ENCODE data around the gene IFITM10.
"Not testable (repeated sequence)": the region's sequence is repeated elsewhere in the genome, so short reads cannot be mapped to it uniquely, and the experiment has no call there.

DNA sequence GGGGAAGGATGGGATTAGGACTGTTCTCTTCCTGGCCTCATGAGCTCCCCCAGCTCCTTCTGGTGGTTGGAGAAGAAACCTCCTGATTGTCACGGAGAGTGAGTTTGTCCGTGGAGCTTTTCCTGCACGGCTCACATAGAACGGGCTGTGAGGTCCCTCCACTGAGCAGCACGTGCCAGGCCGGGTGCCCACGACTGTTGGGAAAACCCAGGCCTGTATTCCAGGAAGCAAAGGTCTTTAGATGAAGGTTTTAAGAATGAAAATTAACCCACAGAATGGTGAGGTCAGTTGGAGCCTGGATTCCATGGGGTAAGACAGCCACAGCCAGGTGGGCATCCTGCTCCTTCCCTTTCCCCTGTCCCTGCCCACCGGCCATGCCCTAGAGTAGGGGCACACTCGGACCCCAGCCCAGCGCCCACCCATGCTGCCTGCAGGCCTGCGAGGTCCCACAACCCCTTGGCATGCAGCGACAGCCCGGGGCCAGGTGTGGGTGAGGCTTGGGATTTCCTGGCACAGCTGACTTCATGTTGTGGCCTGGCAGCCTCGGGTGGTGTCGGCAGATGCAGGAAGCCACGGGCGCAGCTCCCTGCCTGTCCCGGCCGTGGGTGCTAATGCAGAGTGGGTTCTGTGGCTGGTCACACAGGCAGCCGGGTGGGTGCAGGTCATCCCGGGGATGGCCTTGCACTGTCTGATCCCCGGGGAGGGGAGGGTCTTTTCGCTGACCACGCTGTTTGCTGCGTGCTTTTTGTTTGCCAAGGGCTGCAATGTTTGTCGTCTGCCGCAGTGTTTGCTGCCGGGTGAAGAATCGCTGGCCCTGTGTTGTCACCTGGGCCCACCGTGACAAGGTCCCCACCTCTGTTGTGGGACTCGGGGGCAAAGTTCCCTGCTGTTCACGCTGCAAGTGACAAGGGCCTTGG, 60.9 kb downstream of the IFITM10 start:
- TF ChIP-seq, protein P1, sequence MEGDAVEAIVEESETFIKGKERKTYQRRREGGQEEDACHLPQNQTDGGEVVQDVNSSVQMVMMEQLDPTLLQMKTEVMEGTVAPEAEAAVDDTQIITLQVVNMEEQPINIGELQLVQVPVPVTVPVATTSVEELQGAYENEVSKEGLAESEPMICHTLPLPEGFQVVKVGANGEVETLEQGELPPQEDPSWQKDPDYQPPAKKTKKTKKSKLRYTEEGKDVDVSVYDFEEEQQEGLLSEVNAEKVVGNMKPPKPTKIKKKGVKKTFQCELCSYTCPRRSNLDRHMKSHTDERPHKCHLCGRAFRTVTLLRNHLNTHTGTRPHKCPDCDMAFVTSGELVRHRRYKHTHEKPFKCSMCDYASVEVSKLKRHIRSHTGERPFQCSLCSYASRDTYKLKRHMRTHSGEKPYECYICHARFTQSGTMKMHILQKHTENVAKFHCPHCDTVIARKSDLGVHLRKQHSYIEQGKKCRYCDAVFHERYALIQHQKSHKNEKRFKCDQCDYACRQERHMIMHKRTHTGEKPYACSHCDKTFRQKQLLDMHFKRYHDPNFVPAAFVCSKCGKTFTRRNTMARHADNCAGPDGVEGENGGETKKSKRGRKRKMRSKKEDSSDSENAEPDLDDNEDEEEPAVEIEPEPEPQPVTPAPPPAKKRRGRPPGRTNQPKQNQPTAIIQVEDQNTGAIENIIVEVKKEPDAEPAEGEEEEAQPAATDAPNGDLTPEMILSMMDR (conservative IDR thresholded peaks at IDR 0.05) = not testable (repeated sequence)
- not testable (repeated sequence) for TF ChIP-seq ZFX (IDR thresholded peaks at IDR 0.05)
